Suppressor macrophage (primary cell): ENCODE results near the gene PRSS2.

Experiments
- DNase-seq, 4 experiments: peaks; one replicate each; pipeline ENCODE4 v3.0.0-alpha.2; 2020 to 2022

The PRSS2 gene

DNA sequence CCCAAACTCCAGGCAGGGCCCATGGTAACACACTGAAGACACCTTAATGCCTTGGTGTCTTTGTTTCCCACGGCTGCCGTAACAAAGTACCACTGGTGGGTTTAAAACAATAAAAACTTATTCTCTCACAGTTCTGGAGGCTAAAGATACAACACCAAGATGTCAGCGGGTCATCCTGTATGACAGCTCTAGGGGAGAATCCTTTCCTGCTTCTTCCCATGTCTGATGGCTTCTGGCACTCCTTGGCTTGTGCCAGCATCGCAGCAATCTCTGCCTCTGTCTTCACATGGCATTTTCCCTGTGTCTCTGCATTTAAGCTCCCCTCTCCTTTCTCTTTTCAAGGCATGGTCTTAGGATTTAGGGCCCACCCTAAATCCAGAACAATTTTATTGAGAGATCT, 33.1 kb downstream of the PRSS2 start:
- no peak for DNase-seq

GRCh38 chr7:142804728-142805207, 34.0 kb downstream of the PRSS2 start:
- DNase-seq: no peak

DNA sequence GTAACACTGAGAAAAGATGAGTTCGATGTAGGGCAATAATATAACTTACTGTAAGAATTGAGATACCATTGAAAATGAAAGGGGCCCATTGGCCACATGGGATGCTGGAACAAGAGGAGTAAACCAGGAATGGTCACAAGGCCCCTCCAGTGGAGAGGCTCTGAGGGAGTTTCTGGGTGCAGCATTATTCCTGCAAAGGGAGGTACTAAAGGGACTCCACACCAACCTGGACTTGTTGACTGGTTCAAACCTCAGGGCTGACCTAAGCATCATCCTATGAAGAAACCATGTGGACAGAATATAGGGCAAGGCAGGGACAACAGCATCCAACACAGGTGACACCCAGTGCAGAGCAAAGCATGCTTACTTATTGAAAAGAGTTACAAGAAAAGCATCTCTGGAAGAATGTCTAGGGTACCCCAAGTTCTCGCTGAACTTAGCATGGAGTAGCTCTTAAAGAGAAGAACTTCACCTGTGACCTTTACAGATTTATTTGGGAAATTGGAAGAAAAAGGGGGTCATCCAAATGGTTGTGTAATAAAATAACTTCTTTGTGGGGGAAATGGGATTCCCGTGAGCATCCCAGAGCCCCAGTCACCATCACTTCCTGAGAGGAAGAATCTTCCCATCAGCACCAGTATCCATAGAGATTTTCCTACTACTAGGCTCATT, 34.7 kb downstream of the PRSS2 start:
- no peak for DNase-seq

DNA sequence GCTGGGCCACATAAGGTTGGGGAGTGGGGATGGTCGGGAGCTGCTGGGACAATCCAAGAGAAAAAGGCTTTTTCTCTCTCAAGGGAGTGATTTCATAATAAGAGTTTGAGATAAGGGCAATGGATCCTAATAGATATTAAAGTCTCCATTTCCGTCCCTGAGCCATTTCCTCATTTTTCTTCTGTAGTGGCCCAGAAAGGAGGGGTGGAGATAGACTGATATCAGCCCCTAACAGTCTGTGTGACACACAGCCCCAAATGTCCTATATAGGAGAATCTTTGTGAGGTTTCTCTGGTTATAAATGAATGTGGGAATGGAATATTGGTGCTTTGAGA, 35.2 kb downstream of the PRSS2 start:
- no peak for DNase-seq

GRCh38 chr7:142806957-142807356, 36.2 kb downstream of the PRSS2 start:
- no peak for DNase-seq

- no peak for DNase-seq
Measured at GRCh38 chr7:142807855-142808460, 37.2 kb downstream of the PRSS2 start.

DNA sequence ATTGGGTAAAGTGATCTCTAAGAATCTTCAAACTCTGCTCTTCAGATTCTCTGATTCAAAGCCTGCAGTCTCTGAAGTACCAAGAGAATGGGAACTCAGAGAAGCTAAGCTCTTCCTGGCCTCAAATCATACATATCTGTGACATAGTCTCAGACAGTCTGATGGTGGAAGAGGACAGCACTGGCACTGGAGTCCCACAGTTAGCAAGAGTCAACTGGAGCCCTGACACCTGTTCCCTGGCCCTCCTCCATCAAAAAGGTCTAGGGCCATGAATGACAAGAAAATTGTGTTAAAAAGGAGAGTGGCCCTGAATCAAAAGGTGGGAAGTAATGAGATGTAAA, 37.7 kb downstream of the PRSS2 start:
- no peak for DNase-seq

GRCh38 chr7:142808802-142809583, 38.2 kb downstream of the PRSS2 start:
- no peak for DNase-seq

GRCh38 chr7:142809671-142810070, 38.9 kb downstream of the PRSS2 start:
- no peak for DNase-seq

- peak; percentile 52 to 80 (median 60) for DNase-seq
Measured at GRCh38 chr7:142811154-142811737, 40.5 kb downstream of the PRSS2 start.

DNA sequence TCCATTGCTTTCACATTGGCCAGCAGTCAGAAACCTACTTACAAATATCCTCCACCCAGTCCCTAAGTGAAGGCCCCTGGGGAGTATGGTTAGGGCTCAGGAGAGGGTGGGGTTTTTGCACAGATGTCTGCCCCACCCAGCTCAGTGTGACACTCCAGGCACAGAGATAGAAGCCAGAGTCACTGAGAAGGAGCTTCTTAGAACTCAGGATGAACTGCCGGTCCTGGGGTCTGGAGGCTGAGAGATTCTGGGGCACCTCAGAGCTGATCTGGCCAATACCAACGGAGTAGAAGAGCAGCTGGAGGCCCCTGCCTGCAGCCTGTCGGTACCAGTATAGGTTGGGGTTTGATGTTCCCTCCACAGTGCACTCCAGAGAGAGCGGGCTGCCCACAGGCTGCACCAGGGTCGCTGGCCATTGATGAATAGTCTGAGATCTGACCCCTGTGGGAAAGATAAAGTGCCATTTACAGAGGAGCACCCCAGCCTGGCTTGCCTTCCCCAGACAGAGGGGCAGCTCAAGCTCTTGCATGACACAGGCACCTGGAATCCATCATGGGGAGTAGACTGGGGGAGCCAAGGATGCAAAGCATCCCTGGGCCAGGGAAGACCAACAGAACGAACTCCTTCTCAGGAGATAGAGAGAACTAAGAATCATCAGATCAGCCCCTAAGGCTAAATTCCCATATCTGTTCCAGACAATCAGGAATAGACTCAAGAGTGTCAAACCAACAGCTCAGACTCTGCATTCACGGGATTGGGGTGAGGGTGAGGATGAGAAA, 41.9 kb downstream of the PRSS2 start:
- no peak for DNase-seq

DNA sequence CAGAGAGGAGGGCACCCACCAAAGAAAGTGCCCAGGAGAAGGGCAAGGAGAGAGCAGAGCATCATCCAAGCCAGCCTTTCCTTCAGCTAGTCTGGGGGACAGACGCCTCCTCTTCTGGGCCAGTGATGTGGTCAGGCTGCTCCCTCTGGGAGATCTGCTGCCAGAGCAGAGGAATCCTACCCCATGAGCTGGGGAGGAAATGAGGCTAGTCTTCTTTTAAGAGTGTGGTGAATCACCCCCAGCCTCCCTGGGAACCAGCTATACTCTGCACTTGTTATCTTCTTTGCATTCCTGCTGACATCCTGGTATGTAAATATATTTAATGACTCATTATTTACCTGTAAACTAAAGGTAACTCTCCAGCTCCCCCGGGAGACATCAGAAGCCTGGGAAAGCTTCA, 42.5 kb downstream of the PRSS2 start:
- no peak for DNase-seq

DNA sequence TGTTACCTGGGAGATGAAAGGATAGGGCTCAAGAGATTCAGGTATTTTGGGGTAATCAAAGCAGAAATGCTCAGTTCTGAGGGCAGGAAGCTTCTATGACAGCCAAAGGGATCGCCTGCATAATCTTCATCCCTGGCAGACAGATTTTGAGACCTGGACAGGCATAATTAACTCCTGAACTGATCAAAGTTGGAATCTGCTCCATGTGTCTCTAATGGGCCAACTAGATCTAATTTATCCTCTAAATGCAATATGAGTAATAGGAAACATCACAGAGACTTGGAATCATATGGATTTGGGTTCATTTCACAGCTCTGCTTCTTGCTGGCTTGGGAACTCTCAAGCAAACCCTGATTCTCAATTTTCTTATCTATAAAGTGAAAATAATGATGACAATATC, 42.9 kb downstream of the PRSS2 start:
- no peak for DNase-seq

DNA sequence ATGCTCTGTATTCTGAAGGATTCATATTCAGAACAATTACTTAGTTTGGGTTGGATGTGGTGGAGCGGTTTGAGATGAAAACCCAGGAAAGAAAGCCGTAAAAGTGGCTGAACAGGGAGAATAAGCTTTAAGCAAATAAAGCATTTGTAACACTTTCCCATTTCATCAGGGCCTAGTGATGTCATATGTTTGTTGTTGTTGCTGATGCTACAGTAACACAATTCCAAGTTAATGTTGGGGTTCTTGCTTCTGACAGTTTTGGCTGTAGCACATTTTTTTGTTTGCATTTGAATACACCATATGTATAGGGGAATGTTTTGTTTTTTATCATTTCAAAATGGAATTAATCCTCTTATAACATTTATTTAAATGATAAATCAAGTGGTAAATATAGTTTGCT, 43.7 kb downstream of the PRSS2 start:
- DNase-seq: no peak

GRCh38 chr7:142815134-142815533, 44.4 kb downstream of the PRSS2 start:
- DNase-seq: no peak

DNA sequence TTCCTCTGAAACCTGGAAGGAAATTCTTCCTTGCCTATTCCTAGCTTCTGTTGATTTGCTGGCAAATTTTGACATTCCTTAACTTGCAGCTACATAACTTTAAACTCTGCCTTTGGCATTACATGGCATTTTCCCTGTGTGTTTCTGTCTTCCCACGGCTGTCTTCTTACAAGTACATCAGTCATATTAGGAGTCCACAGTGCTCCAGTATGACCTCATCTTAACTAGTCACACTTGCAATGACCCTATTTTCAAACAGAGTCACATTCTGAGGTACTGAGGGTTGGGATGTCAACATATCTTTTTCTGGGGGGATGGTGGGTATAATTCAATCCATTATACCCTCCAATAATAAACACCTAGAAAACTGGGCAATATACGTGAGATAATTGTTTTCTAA, 46.7 kb downstream of the PRSS2 start:
- DNase-seq: peak in 1 of 4 experiments; percentile 16

- no peak for DNase-seq
Measured at GRCh38 chr7:142819530-142819929, 48.8 kb downstream of the PRSS2 start.

- DNase-seq: no peak
Measured at GRCh38 chr7:142822714-142823113, 51.9 kb downstream of the PRSS2 start.
